Measurements from ENCODE around the gene TOM1.

DNA sequence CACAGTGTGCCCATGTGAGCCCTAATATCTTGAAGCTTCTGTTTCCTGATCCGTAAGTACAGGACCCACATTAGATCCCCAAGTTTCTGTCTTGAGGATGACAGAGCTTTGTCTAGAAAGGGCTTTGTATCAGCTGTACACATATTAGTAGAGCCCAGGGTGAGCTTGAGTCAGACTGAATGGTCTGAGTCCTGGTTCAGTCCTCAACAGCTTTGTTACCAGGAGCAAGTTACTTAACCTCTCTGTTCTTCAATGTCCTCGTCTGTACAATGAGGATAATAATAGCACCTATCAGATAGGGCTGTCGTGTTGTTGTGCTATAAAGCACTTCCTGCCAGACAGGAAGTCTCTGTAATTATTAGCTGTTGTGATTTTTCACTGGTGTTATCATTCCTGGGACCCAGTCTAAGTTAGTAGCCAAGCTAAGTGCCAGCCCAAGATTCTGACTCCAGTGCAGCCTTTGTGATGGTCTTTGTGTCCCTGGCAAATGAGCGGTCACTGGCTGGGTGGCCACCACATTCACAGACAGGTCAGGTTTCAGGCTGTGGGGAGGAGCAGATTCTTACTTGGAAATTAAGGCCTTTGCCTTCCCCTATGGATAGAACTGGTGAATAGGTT is 6.8 kb downstream of the TOM1 start:
- TF ChIP-seq POLR2AphosphoS5 (IDR thresholded peaks at IDR 0.05; ENCODE audit: low read depth, low read length) (no peak), PAX5 (IDR thresholded peaks at IDR 0.05; ENCODE audit: insufficient read depth, low read length, severe bottlenecking) (no peak), POLR2A (IDR thresholded peaks at IDR 0.05; ENCODE audit: low read depth, low read length) (no peak), TAF1 (IDR thresholded peaks at IDR 0.05; ENCODE audit: low read depth, low read length) (no peak), POU2F2 (IDR thresholded peaks at IDR 0.05; ENCODE audit: low read depth, low read length) (no peak), SPI1 (IDR thresholded peaks at IDR 0.05; ENCODE audit: low read depth, low read length) (no peak)
